Stimulated activated CD8-positive, alpha-beta memory T cell treated with anti-CD3 and anti-CD28 coated beads, Interleukin-7, amount 100 ng/mL, for 48 hours (primary cell): ENCODE results near the gene RFX3.

Experiments
- DNase-seq, 2 donors: peaks; one replicate each; pipeline ENCODE4 v3.0.0-alpha.2; 2020; ENCODE audit warnings: low read depth in 1 of 2; ENCODE audit errors: extremely low read depth in 1 of 2

Gene RFX3

DNA sequence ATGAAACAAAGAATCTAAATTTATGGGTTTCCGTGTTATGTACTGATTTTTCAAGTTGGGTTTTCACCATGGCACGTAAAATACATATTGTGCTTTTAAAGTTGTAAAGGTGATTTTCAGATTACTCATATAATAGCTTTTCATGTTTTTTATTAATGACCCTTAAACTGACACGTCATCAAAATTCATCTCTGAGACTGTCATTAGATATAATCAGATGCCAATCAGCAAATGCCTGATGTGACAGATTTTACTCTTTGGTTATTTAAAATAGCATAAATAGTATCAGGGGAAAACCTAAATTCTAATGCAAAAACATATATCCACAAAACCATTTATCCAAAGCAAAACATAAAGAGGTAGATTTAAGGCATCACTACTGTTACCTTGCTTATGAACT is 11.0 kb downstream of the RFX3 start:
- DNase-seq, result no peak

- DNase-seq, result no peak
Observed at GRCh38 chr9:3513265-3513818, 12.5 kb downstream of the RFX3 start.

DNA sequence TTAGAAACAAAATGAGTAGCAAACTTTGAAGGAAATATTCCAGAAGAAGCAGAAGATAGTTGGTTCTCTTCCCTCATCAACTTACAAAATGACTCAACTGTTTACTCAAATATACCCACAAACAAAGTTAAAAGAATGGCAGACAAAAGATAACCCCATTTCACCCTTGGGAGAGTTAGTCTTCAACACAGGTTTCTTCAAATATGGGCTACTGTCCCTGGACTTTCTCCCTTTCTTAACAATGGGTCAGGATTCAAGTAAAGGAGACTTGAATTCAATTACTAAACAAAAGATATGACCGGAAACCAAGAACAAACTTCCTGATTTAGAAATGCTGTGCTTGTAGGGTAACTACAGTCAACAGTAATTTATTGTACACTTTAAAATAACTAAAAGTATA is 14.2 kb downstream of the RFX3 start:
- DNase-seq, result no peak

DNA sequence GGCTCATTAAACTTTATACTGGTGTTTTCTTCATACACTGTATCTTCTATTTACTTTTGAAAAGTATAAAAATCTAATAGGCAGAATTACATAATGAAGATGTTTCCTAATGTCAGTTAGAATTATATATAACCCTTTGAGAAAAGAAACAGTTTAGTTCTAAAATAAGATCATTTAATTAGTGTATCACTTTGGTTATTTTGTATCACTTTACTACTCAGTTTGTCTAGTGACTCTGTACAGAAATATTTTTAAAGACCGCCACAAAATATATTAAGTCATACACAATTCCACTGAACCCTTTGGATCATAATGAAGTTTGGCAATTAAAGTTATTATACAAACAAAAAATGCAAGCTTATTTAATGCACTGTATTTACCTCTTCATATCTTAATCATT is 15.0 kb downstream of the RFX3 start:
- no peak for DNase-seq

- DNase-seq, result no peak
Observed at GRCh38 chr9:3509926-3510325, 15.9 kb downstream of the RFX3 start.

DNA sequence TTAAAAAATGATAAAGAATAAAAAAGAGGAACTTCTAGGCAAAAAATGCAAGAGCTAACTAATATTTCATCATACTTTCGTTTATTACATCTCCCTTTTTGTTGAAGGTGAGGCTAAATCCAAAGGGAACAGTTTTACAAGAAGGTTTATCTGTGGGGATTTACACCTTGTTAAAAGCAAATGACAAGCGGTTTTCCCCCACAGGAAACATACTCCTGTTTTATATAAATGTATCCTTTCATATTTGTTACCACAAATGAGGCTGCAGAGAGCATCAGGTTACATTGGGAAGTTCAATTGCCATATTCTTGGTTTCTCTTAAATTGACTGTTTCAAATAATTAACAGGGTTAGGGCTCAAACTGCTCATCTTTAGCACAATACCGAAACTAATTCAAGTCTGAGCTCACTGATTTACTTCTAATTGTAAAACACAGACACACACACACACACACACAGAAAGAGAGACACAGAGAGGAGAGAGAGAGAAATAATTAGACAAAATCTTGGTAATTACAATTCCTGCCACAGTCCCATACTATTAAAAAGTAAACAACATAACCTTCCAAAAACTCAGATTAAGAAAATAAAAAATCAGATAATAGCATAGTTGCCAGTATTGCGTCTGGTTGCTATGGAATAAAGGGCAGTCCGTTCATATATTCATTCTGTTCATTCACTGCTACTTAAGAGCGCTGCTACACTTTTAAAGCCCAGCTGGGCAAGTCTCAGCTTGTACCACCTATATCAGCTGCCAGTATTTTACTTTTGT is 17.1 kb downstream of the RFX3 start:
- no peak for DNase-seq

- no peak for DNase-seq
Observed at GRCh38 chr9:3508078-3508431, 17.7 kb downstream of the RFX3 start.

- DNase-seq, result no peak
Observed at GRCh38 chr9:3507395-3508077, 18.3 kb downstream of the RFX3 start.

GRCh38 chr9:3506164-3506563 is 19.6 kb downstream of the RFX3 start:
- no peak for DNase-seq

- no peak for DNase-seq
Observed at GRCh38 chr9:3502560-3503398, 23.0 kb downstream of the RFX3 start.

DNA sequence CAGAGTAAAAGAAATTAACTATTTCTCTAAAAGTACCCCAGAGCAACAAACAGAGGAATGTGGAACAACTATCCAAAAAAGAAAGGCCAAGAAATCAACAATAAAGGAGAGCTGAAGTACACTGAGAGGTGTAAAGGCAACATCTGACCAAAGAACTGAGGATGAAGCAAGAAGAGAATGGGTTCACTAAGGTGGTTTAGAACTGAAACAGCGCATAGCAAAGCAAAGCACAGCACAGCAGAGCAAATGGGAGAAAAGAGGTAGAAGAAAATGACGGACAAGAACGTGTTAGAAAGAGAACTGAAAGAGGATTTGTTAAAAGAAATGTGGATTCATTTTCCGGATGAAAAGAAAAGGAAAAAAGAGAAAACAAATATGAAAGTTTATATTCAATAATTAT is 25.8 kb downstream of the RFX3 start:
- DNase-seq, result no peak

DNA sequence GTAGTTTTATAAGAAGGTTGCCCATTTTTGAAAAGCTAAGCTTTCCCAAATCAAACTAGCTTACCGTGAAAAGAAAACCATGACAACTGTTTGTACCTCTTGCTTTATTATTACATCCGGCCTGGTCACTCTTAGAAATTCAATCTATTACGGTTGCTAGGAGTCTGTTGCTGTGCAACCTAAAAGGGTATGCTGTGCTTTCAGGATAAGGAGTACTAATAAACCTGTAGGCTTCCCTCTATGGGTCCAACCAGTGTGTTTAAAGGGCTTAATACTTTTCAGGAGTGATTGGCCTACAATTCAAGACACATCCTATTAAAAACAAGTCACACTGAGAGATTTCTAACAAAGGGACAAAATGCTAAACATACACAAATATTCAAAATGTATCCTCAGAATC is 27.1 kb downstream of the RFX3 start:
- no peak for DNase-seq

DNA sequence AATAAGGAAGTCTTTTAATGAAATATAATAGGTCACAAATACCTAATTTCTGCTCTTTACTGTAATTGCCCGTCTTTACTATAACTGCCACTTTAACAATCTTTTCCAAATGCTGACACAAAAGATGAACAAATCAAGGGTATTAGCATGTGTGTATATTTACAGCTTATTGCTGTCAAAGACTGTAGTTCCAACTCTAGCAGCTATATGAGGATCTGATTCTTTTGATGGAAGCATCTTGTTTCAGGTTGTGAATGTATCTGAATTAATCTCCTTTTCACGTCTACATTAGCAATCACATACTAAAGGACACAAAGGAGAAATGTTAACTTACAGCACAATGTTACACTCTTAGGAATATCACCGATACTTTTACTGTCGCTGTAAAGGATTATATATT is 27.9 kb downstream of the RFX3 start:
- no peak for DNase-seq

- no peak for DNase-seq
Observed at GRCh38 chr9:3497401-3497800, 28.4 kb downstream of the RFX3 start.

GRCh38 chr9:3495855-3496254 is 29.9 kb downstream of the RFX3 start:
- DNase-seq, result no peak

DNA sequence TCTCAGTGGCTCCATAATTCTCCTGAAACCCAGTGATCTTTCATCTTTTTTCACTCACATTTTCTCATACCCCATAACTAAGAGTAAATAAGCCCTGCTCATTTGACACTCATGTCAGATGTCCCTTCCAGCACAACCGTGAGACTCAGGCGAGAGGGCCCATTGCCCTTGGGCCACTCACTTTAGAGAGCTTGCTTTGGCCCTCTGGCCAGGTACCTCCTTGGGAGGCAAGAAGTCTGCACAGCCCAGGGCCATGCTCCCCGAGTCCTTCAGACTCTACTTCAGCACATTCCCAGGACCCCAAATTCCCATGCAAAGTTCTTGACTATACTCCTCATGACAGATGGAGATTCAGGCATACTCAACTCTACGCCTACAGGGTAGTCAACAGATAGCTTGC is 33.6 kb downstream of the RFX3 start:
- DNase-seq, result no peak

GRCh38 chr9:3491450-3491849 is 34.4 kb downstream of the RFX3 start:
- no peak for DNase-seq

DNA sequence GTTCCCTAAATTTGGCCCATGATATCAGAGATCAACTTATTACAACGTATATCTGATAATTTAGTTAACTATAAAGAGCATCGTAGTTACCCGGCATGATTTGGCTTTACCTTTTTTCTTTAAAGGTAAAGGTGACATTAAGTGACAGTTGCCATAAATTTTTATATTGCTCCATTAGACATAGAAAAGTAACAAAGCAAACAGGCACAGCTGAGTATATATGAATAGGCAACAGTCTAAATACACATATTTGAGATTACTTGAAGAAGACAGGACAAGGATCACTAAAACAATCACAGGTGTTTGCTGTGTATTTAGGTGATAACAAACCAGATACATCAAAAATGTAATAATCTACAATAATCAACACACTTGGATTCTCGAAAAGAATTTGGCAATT is 34.8 kb downstream of the RFX3 start:
- no peak for DNase-seq

DNA sequence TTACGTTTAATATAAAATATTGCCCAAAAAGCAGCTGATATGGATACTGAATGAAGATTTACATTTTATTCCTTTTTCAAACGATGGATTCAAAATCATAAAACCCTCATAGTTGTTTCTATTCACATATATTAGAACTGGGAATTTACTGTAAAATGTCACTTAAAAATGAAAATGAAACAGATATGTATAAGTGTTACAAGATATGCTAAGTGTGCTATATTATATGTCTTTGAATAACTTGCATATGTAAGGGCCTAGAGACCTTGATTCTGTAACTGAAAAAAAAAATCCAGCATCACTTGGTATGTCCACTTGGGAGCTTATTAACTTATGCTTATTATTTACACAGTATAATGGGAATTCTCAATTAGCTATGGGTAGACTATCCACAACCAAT is 43.2 kb downstream of the RFX3 start:
- DNase-seq, result no peak

- DNase-seq, result no peak
Observed at GRCh38 chr9:3480353-3480655, 45.5 kb downstream of the RFX3 start.

GRCh38 chr9:3479514-3480352 is 46.1 kb downstream of the RFX3 start:
- no peak for DNase-seq
